Measurements from ENCODE around the gene GPR25.

Gene GPR25

DNA sequence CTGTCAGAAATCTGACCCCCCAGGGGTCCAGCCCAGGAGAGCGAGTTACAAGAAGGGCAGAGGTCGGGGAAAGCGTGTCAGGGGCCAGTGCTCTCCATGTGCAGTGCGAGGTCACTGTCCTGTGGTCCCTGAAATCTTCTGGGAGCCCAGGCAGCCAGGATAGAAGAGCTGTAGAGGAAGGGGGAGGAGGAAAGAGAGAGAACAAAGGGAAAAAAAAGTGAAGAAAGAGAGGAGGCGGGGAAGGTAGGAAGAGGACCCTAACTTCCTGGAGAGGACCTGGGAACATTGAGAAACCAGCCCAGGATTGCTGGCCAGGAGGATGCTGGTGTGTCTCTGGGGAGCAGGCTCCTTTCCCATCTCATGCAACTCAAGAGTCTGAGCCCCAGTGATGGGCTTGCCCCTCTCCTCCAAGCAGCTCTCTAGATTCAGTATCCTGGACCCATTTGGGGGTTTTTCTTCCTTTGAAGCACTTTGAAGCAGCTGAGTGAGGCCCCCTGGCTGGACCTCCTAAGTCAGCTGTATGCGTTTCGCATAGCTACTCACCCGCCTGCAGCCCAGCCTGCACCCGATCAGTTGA is 15.1 kb downstream of the GPR25 start:
- Histone ChIP-seq H3K9me2 (ENCODE audit: low read depth, low read length) (no peaks in the 10 kb centered on the region), H2AFZ (ENCODE audit: low read length) (no peak overlapping the region), H3K27ac (ENCODE audit: low read depth, low read length, poor library complexity, severe bottlenecking) (no peak overlapping the region), H3K9ac (ENCODE audit: low read length) (no peak overlapping the region), H3K36me3 (ENCODE audit: insufficient read depth, low read length) (no peaks in the 10 kb centered on the region), H3K9me3 (ENCODE audit: low read length) (no peaks in the 10 kb centered on the region), H3K4me2 (ENCODE audit: low read length) (no peak overlapping the region), H3K27me3 (ENCODE audit: insufficient read depth, low read length) (peaks cover 4% of the 10 kb centered on the region; the same call in 1 of the 2 replicates), H4K20me1 (ENCODE audit: insufficient read depth, low read length) (no peaks in the 10 kb centered on the region), H3F3A (ENCODE audit: insufficient read depth, low read length) (no peaks in the 10 kb centered on the region), H3K79me2 (ENCODE audit: insufficient read depth, low read length) (no peaks in the 10 kb centered on the region), H3K4me3 (ENCODE audit: low read depth, low read length, poor library complexity, severe bottlenecking) (no peak overlapping the region), H3K4me1 (ENCODE audit: insufficient read depth, low read length, severe bottlenecking) (no peaks in the 10 kb centered on the region)
- TF ChIP-seq EZH2 (IDR thresholded peaks at IDR 0.05; ENCODE audit: borderline replicate concordance, low read length) (no peak), CTCF (IDR thresholded peaks at IDR 0.05; ENCODE audit: low read length) (no peak)

GRCh38 chr1:200888349-200888838 is 15.6 kb downstream of the GPR25 start:
- no peak overlapping the region for H3K27ac ChIP-seq (ENCODE audit: low read depth, low read length, poor library complexity, severe bottlenecking)
- no peaks in the 10 kb centered on the region for H3K9me2 ChIP-seq (ENCODE audit: low read depth, low read length)
- peaks cover 4% of the 10 kb centered on the region; the same call in 1 of the 2 replicates for H3K27me3 ChIP-seq (ENCODE audit: insufficient read depth, low read length)
- no peak overlapping the region for H3K9ac ChIP-seq (ENCODE audit: low read length)
- H3K9me3 ChIP-seq (ENCODE audit: low read length), result no peaks in the 10 kb centered on the region
- H3K4me1 ChIP-seq (ENCODE audit: insufficient read depth, low read length, severe bottlenecking), result no peaks in the 10 kb centered on the region
- H3K36me3 ChIP-seq (ENCODE audit: insufficient read depth, low read length), result no peaks in the 10 kb centered on the region
- H2AFZ ChIP-seq (ENCODE audit: low read length), result no peak overlapping the region
- H4K20me1 ChIP-seq (ENCODE audit: insufficient read depth, low read length), result no peaks in the 10 kb centered on the region
- TF ChIP-seq EZH2 (IDR thresholded peaks at IDR 0.05; ENCODE audit: borderline replicate concordance, low read length), result no peak
- no peak for TF ChIP-seq CTCF (IDR thresholded peaks at IDR 0.05; ENCODE audit: low read length)
- H3K4me3 ChIP-seq (ENCODE audit: low read depth, low read length, poor library complexity, severe bottlenecking), result no peak overlapping the region
- no peaks in the 10 kb centered on the region for H3F3A ChIP-seq (ENCODE audit: insufficient read depth, low read length)
- H3K4me2 ChIP-seq (ENCODE audit: low read length), result no peak overlapping the region
- H3K79me2 ChIP-seq (ENCODE audit: insufficient read depth, low read length), result no peaks in the 10 kb centered on the region

DNA sequence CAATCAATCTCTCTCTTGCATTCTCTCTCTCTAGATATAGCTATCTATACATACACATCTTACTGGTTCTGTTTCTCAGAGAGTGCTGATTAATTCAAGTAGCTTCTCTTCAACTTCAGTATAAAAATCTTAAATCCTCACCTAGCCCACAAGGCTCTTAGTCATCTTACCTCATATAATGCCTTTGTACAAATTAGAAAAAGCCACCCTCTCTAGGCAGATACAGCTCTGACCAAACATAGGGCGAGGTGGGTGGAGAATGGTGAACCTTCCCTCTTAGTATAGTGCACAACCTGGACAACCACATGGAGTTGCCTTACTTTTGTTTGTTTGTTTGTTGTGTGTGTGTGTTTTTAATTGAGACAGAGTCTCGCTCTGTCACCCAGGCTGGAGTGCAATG is 16.8 kb downstream of the GPR25 start:
- H3K9me2 ChIP-seq (ENCODE audit: low read depth, low read length), result no peaks in the 10 kb centered on the region
- no peak overlapping the region for H2AFZ ChIP-seq (ENCODE audit: low read length)
- H3K27ac ChIP-seq (ENCODE audit: low read depth, low read length, poor library complexity, severe bottlenecking), result no peak overlapping the region
- H3K4me1 ChIP-seq (ENCODE audit: insufficient read depth, low read length, severe bottlenecking), result no peaks in the 10 kb centered on the region
- H4K20me1 ChIP-seq (ENCODE audit: insufficient read depth, low read length), result no peaks in the 10 kb centered on the region
- TF ChIP-seq EZH2 (IDR thresholded peaks at IDR 0.05; ENCODE audit: borderline replicate concordance, low read length) (no peak), CTCF (IDR thresholded peaks at IDR 0.05; ENCODE audit: low read length) (no peak)
- no peak overlapping the region for H3K9ac ChIP-seq (ENCODE audit: low read length)
- no peaks in the 10 kb centered on the region for H3K9me3 ChIP-seq (ENCODE audit: low read length)
- no peak overlapping the region for H3K4me3 ChIP-seq (ENCODE audit: low read depth, low read length, poor library complexity, severe bottlenecking)
- H3K79me2 ChIP-seq (ENCODE audit: insufficient read depth, low read length), result no peaks in the 10 kb centered on the region
- H3K36me3 ChIP-seq (ENCODE audit: insufficient read depth, low read length), result no peaks in the 10 kb centered on the region
- H3F3A ChIP-seq (ENCODE audit: insufficient read depth, low read length), result no peaks in the 10 kb centered on the region
- H3K4me2 ChIP-seq (ENCODE audit: low read length), result no peak overlapping the region
- H3K27me3 ChIP-seq (ENCODE audit: insufficient read depth, low read length), result peaks cover 4% of the 10 kb centered on the region; the same call in 1 of the 2 replicates

Measured in OCI-LY1 (cell line).